Right cardiac atrium (tissue), 5 donors: Measurements from ENCODE around the gene PIGBOS1. TPM values are rescaled to one million over a fixed set of nuclear protein-coding genes. Genes with fewer than 3 reads are reported as not detected.
"Not testable (repeated sequence)": the region's sequence is repeated elsewhere in the genome, so short reads cannot be mapped to it uniquely, and the experiment has no call there.

ENCODE experiments used
- ATAC-seq, 2 donors: fragments of 200-7000 bp; cut with Tn5 transposase; one replicate each; pipeline versions ENCODE4 v1.8.0 to v1.9.1; 2020; ENCODE audit warnings: moderate library complexity in 2 of 2, mild to moderate bottlenecking in 1 of 2
- DNase-seq, 3 donors: peaks; one replicate each; pipeline ENCODE4 v3.0.0-alpha.2; 2020
- H3K27ac ChIP-seq: one replicate; pipeline ENCODE4 v1.5.1; 2013; ENCODE audit warnings: mild to moderate bottlenecking, low read length, control low read depth, moderate library complexity
- H3K27me3 ChIP-seq: one replicate; pipeline ENCODE4 v1.6.1; 2013; ENCODE audit not compliant: control insufficient read depth, insufficient read depth
- H3K4me1 ChIP-seq: one replicate; pipeline ENCODE4 v1.6.1; 2013; ENCODE audit warnings: low read length; ENCODE audit not compliant: control insufficient read depth, insufficient read depth
- H3K4me3 ChIP-seq: one replicate; pipeline ENCODE4 v1.5.1; 2013; ENCODE audit warnings: low read length, control low read depth
- H3K9me3 ChIP-seq: one replicate; pipeline ENCODE4 v1.6.1; 2013; ENCODE audit warnings: low read length; ENCODE audit not compliant: control insufficient read depth
- WGBS: extraction: QIAGEN DNeasy Blood & Tissue Kit; methylation state at CpG from one replicate; pipeline ENCODE4 v1.1.7; 2013; 5-methylcytosine and 5-hydroxymethylcytosine counted together
- intact Hi-C, 4 donors: fragments of 100-400 bp; cut with DNase I; formaldehyde crosslinking; loops; one replicate each; pipeline versions ENCODE4 v1.11.0 to v1.14.0; 2022 to 2023
- polyA plus RNA-seq: library from polyadenylated mRNA; stranded (reverse); fragments of 200-250 nt; gene quantifications from one replicate; pipeline ENCODE4 v1.2.3, GENCODE V29; 2013
- total RNA-seq, 4 donors: library from RNA; stranded (reverse); fragmentation: NEBNext Ultra II Directional; extraction: Animal tissue kit (Norgen Biotek cat#: 25700); gene quantifications; one replicate each; pipeline ENCODE4 v1.2.1, GENCODE V29; 2021
- donor health status: healthy with polysubstance abuse.
- donor health status: DM: no; HTN: yes; CAD: no.
- donor health status: DM: no; HTN: no; CAD: no.
- donor health status: DM: no; HTN: yes; CAD: no; lungs with severe emphysema.
- donor health status: DM: yes; HTN: yes; CAD: no.

The PIGBOS1 gene
- total and polyA plus RNA-seq, 5 donors, result 8.0 to 21.5 (median 9.4) TPM

GRCh38 chr15:55280589-55280988 lies 38.3 kb downstream of the PIGBOS1 start:
- H3K4me1 ChIP-seq, H3K4me3 ChIP-seq, ATAC-seq, H3K9me3 ChIP-seq, DNase-seq, H3K27me3 ChIP-seq, intact Hi-C loops, H3K27ac ChIP-seq: not testable (repeated sequence)
- WGBS, result 86% methylated on average over 2 of the region's 2 CpGs

- H3K27ac ChIP-seq, result no peak overlapping the region
- H3K9me3 ChIP-seq, result no peaks in the 10 kb centered on the region
- 79% methylated on average over 4 of the region's 4 CpGs for WGBS
- DNase-seq (no peak), ATAC-seq (peak in 1 of 2 donors; percentile 59)
- H3K4me1 ChIP-seq, result peaks cover 7% of the 10 kb centered on the region
- H3K27me3 ChIP-seq, result no peaks in the 10 kb centered on the region
- no peak overlapping the region for H3K4me3 ChIP-seq
- intact Hi-C loops, result no loop called here
Measured at GRCh38 chr15:55279746-55280351, 39.1 kb downstream of the PIGBOS1 start.

- intact Hi-C loops, result no loop called here
- Histone ChIP-seq H3K9me3 (no peaks in the 10 kb centered on the region), H3K4me3 (no peak overlapping the region), H3K27ac (peak overlapping the region; percentile 10), H3K27me3 (no peaks in the 10 kb centered on the region), H3K4me1 (peaks cover 5% of the 10 kb centered on the region)
- no peak for DNase-seq
- WGBS, result 89% methylated on average over 2 of the region's 2 CpGs
- ATAC-seq, result no peak
Measured at GRCh38 chr15:55279100-55279745, 39.7 kb downstream of the PIGBOS1 start.

- intact Hi-C loops, result no loop called here
- no peaks in the 10 kb centered on the region for H3K27me3 ChIP-seq
- DNase-seq (no peak), ATAC-seq (no peak)
- H3K9me3 ChIP-seq, result no peaks in the 10 kb centered on the region
- H3K4me3 ChIP-seq, result no peak overlapping the region
- 80% methylated on average over 2 of the region's 2 CpGs for WGBS
- no peak overlapping the region for H3K27ac ChIP-seq
- peaks cover 5% of the 10 kb centered on the region for H3K4me1 ChIP-seq
Measured at GRCh38 chr15:55277715-55278114, 41.2 kb downstream of the PIGBOS1 start.

DNA sequence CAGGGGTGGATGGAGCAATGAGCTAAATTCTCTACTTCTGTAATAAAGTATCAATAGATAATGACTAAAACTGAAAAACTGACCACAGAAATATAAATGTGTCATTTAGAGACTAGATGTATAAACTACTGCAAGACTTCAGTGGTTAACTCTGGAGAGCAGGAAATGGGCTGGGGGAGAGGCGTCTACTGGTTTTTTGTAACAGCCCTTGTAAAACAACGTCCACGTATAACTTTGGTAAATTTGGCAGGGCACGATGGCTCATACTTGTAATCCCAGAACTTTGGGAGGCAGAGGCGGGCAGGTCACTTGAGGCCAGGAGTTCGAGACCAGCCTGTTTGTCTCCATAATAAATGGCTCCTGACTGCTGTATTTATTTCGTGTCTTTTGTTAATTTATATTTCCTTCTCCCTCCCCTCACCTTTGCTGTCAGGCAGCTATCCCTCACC lies 41.8 kb downstream of the PIGBOS1 start:
- ATAC-seq, result no peak

DNA sequence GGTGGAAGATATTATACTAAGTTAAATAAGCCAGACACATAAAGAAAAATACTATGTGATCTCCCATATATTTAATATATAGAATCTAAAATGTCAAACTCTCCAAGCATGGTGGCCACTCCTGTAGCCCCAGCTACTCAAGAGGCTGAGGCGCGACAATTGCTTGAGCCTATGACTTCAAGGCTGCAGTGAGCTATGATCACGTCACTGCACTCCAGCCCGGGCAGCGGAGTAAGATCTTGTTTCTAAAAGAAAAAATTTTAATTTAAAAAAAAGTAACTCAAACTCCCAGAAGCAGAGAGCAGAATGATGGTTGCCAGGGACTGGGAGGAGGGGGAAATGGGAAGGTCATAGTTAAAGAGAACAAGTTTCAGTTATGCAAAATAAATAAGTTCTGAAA lies 42.6 kb downstream of the PIGBOS1 start:
- H3K4me1 ChIP-seq, result peaks cover 3% of the 10 kb centered on the region

More for the DNA sequence above, 41.8 kb downstream of the PIGBOS1 start:
- 46% methylated on average over 7 of the region's 7 CpGs for WGBS
- Histone ChIP-seq H3K27me3 (no peaks in the 10 kb centered on the region), H3K9me3 (no peaks in the 10 kb centered on the region), H3K4me3 (no peak overlapping the region), H3K27ac (no peak overlapping the region), H3K4me1 (peaks cover 3% of the 10 kb centered on the region)
- no peak for DNase-seq
- intact Hi-C loops, result no loop called here

DNA sequence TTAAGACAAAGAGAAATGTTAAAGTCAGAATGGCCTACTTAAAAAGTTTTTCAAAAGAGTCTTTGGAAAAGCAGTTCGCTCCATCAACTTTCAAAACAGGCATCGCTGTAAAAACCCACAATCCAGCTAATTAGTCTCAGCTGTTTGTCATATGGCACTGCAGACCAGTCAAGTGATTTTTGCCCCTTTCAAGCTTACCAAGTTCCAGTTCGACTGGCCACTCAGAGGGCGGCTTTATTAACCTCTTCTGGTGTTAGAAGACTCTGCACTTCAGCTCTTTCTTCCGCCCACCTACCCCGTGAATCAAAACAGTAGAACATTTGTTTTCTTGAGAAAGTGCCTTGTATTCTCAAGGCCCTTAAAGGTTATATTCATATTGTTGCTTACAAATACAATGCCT lies 48.6 kb downstream of the PIGBOS1 start:
- Histone ChIP-seq H3K27ac (no peak overlapping the region), H3K27me3 (no peaks in the 10 kb centered on the region), H3K4me3 (no peak overlapping the region), H3K4me1 (no peaks in the 10 kb centered on the region), H3K9me3 (no peaks in the 10 kb centered on the region)
- DNase-seq, result no peak
- intact Hi-C loops, result no loop called here
- ATAC-seq, result no peak
- 90% methylated on average over 6 of the region's 6 CpGs for WGBS

More for the DNA sequence above, 42.6 kb downstream of the PIGBOS1 start:
- intact Hi-C loops, result no loop called here
- H3K27me3 ChIP-seq, result no peaks in the 10 kb centered on the region
- H3K9me3 ChIP-seq, result no peaks in the 10 kb centered on the region
- H3K27ac ChIP-seq, result no peak overlapping the region
- DNase-seq (no peak), ATAC-seq (no peak)
- WGBS, result 89% methylated on average over 5 of the region's 5 CpGs
- no peak overlapping the region for H3K4me3 ChIP-seq

- DNase-seq (no peak), ATAC-seq (no peak)
- no peaks in the 10 kb centered on the region for H3K27me3 ChIP-seq
- intact Hi-C loops, result no loop called here
- H3K4me1 ChIP-seq, result no peaks in the 10 kb centered on the region
- H3K4me3 ChIP-seq, result no peak overlapping the region
- H3K27ac ChIP-seq, result no peak overlapping the region
- WGBS, result 94% methylated on average over 2 of the region's 2 CpGs
- H3K9me3 ChIP-seq, result no peaks in the 10 kb centered on the region
Measured at GRCh38 chr15:55268176-55268695, 50.7 kb downstream of the PIGBOS1 start.

GRCh38 chr15:55267401-55268175 lies 51.3 kb downstream of the PIGBOS1 start:
- Histone ChIP-seq H3K4me3 (no peak overlapping the region), H3K4me1 (no peaks in the 10 kb centered on the region), H3K9me3 (no peaks in the 10 kb centered on the region), H3K27ac (no peak overlapping the region), H3K27me3 (no peaks in the 10 kb centered on the region)
- intact Hi-C loops, result no loop called here
- DNase-seq (peak; percentile 31 to 71 (median 65)), ATAC-seq (peak; percentile 56 to 62)
- 65% methylated on average over 10 of the region's 10 CpGs for WGBS
